Measurements from ENCODE around the gene CELSR2. TPM values are rescaled to one million over a fixed set of nuclear protein-coding genes. Genes with fewer than 3 reads are reported as not detected.

Gene CELSR2
- total RNA-seq, 2 donors from 2014 or later: 7.3 to 7.5 TPM

DNA sequence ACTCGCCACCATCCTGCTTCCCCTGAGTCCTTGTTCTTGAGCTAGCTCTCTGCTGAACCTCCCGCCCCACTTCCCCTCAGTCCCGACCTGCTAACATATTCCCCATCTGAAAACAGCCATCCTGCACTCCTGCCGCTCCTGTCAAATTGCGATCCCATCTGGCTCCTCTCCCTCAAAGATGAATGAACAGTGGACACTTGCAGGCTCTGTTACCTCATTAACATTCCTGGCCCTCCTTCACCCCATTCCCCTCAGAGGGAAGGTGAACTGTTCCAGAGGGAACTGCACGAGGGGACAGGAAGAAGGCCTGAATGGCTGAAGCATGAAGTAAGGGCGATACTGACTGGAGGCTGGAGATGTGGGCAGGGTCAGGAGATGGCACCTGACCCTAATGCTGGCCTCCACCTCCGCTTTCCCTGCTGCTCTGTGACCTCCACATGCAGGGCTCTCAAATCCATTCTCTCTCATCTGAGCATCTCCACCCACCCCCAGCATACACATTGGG lies 7.4 kb upstream of the CELSR2 start:
- no peaks in the 10 kb centered on the region for H3K27me3 ChIP-seq
- ATAC-seq: no peak
- WGBS, 2 donors: 24 to 30% methylated on average over 8 of the region's 8 CpGs
- intact Hi-C loops (cut with DNase I): no loop called here
- H3K4me1 ChIP-seq: peaks cover 29% of the 10 kb centered on the region
- no peak overlapping the region for H3K4me3 ChIP-seq
- H3K27ac ChIP-seq: no peak overlapping the region
- H3K36me3 ChIP-seq (replicated peaks in 1 of 2; ENCODE audit: insufficient read depth in 1 of 2, low read depth in 2 of 2): peaks cover 0 to 15% of the 10 kb centered on the region in 2 donors
- no peaks in the 10 kb centered on the region for H3K9me3 ChIP-seq
- no peak for DNase-seq
- TF ChIP-seq, protein P1, sequence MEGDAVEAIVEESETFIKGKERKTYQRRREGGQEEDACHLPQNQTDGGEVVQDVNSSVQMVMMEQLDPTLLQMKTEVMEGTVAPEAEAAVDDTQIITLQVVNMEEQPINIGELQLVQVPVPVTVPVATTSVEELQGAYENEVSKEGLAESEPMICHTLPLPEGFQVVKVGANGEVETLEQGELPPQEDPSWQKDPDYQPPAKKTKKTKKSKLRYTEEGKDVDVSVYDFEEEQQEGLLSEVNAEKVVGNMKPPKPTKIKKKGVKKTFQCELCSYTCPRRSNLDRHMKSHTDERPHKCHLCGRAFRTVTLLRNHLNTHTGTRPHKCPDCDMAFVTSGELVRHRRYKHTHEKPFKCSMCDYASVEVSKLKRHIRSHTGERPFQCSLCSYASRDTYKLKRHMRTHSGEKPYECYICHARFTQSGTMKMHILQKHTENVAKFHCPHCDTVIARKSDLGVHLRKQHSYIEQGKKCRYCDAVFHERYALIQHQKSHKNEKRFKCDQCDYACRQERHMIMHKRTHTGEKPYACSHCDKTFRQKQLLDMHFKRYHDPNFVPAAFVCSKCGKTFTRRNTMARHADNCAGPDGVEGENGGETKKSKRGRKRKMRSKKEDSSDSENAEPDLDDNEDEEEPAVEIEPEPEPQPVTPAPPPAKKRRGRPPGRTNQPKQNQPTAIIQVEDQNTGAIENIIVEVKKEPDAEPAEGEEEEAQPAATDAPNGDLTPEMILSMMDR (IDR thresholded peaks at IDR 0.05): no peak
- TF ChIP-seq POLR2A (IDR thresholded peaks at IDR 0.05): no peak

DNA sequence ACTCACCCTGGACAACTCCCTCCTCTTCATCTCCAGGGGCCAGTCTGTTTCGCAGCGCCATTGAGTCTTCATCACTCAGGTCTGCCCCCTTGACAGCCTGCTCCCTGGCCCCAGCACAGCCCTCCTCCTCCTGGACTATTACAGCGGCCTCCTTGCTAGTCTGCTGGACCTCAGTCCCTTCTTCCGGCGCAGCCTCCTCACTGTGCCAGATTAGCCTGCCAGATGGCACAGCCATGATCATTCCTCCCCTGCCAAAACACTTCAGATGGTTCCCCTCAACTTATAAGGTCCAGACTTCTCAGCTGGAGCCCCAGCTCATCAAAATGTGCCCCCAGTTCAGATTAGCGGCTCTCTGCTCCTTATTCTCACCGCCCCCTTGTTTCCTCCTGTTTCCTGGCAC lies 7.0 kb upstream of the CELSR2 start:
- H3K9me3 ChIP-seq: no peaks in the 10 kb centered on the region
- H3K4me3 ChIP-seq: no peak overlapping the region
- H3K4me1 ChIP-seq: peaks cover 29% of the 10 kb centered on the region
- H3K36me3 ChIP-seq (replicated peaks in 1 of 2; ENCODE audit: insufficient read depth in 1 of 2, low read depth in 2 of 2): peaks cover 0 to 11% of the 10 kb centered on the region in 2 donors
- TF ChIP-seq POLR2A (IDR thresholded peaks at IDR 0.05): no peak
- TF ChIP-seq, protein P1 (IDR thresholded peaks at IDR 0.05): no peak
- WGBS, 2 donors: 67 to 69% methylated on average over 7 of the region's 7 CpGs
- intact Hi-C loops (cut with DNase I): no loop called here
- no peak overlapping the region for H3K27ac ChIP-seq
- ATAC-seq (no peak), DNase-seq (no peak)
- H3K27me3 ChIP-seq: no peaks in the 10 kb centered on the region

DNA sequence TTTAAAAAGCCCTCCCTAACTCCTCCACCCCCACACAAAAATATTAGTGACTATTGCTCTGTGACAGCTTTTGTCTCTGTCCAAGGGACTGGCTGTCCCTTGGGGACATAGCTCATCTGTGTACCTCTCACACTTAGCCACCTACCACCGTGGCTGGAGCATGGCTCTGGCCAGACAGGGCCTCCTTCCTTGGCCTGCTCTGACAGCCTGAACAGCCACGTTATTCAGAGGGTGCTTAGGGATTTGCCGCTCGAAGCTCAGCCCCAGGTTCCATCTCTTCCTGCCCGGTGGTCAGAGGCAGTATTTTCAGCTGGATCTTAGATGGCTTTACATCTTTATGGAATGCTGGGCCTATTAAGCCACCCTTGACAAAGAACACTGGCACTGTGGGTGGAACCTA lies 6.1 kb upstream of the CELSR2 start:
- TF ChIP-seq, protein P1 (IDR thresholded peaks at IDR 0.05): no peak
- TF ChIP-seq POLR2A (IDR thresholded peaks at IDR 0.05): no peak
- H3K4me3 ChIP-seq: no peak overlapping the region
- H3K36me3 ChIP-seq (replicated peaks in 1 of 2; ENCODE audit: insufficient read depth in 1 of 2, low read depth in 2 of 2): peaks cover 0 to 3% of the 10 kb centered on the region in 2 donors
- ATAC-seq (no peak), DNase-seq (no peak)
- no peaks in the 10 kb centered on the region for H3K9me3 ChIP-seq
- WGBS, 2 donors: 59 to 67% methylated on average over 5 of the region's 5 CpGs
- H3K27ac ChIP-seq: no peak overlapping the region
- H3K27me3 ChIP-seq: no peaks in the 10 kb centered on the region
- intact Hi-C loops (cut with DNase I): no loop called here
- peaks cover 29% of the 10 kb centered on the region for H3K4me1 ChIP-seq

DNA sequence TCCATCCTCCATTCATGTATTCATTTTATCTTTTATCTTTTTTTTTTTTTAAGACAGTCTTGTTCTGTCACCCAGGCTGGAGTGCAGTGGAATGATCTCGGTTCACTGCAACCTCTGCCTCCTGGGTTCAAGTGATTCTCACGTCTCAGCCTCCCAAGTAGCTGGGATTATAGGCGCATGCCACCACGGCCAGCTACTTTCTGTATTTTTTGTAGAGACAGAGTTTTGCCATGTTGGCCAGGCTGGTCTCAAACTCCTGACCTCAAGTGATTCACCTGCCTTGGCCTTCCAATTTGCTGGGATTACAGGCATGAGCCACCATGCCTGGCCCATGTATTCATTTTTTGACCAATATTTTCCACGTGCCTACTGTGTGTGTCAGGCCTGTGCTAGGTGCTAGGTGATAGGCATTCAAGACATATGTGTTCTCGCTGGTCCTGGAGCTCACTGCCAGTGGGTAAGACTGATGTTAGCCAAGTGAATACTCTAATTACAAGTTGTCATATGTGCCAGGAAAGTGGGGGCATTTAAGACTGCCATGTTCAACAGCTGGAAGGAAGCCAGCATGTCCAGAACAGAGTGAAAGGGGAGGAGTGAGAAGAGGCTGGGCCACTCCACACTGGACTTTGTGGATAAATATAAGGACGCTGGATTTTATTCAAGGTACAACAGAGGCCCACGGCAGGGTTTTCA lies 5.3 kb upstream of the CELSR2 start:
- Histone ChIP-seq H3K27ac (no peak overlapping the region), H3K36me3 (replicated peaks in 1 of 2; ENCODE audit: insufficient read depth in 1 of 2, low read depth in 2 of 2) (no peaks in the 10 kb centered on the region), H3K4me3 (no peak overlapping the region), H3K4me1 (peaks cover 31% of the 10 kb centered on the region), H3K9me3 (no peaks in the 10 kb centered on the region), H3K27me3 (no peaks in the 10 kb centered on the region)
- DNase-seq (no peak), ATAC-seq (no peak)
- WGBS, 2 donors: 65 to 78% methylated on average over 8 of the region's 8 CpGs
- intact Hi-C loops (cut with DNase I): no loop called here
- TF ChIP-seq, protein P1 (IDR thresholded peaks at IDR 0.05): no peak
- TF ChIP-seq POLR2A (IDR thresholded peaks at IDR 0.05): no peak

DNA sequence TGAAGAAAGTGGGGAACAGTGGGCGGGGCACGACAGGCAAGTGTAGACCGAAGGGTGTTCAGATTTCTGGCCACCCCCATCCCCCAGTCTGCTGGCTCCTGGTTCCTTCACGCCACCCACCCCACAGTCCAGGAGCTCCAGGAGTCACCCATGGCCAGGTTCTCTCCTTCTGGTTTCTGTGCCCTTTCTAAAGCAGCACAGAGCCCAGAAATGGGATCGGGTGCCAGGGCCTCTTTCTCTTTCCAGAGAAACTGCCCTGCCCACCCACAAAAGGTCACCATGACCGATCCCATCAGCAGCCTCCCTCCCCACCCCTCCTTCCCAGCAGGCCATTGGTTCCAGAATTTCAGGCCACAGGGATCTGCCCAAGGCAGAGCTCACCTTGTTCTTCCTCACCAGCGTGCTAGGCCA lies 3.2 kb upstream of the CELSR2 start:
- no peak for DNase-seq
- Histone ChIP-seq H3K4me3 (no peak overlapping the region), H3K27ac (no peak overlapping the region), H3K27me3 (no peaks in the 10 kb centered on the region), H3K4me1 (peaks cover 29% of the 10 kb centered on the region), H3K9me3 (no peaks in the 10 kb centered on the region), H3K36me3 (replicated peaks in 1 of 2; ENCODE audit: insufficient read depth in 1 of 2, low read depth in 2 of 2) (no peaks in the 10 kb centered on the region)
- ATAC-seq: no peak
- WGBS, 2 donors: 65 to 86% methylated on average over 6 to 7 of the region's 7 CpGs
- intact Hi-C loops (cut with DNase I): no loop called here
- TF ChIP-seq POLR2A (IDR thresholded peaks at IDR 0.05): no peak
- TF ChIP-seq, protein P1 (IDR thresholded peaks at IDR 0.05): no peak
